Measurements from ENCODE around the gene NPHP1.

DNA sequence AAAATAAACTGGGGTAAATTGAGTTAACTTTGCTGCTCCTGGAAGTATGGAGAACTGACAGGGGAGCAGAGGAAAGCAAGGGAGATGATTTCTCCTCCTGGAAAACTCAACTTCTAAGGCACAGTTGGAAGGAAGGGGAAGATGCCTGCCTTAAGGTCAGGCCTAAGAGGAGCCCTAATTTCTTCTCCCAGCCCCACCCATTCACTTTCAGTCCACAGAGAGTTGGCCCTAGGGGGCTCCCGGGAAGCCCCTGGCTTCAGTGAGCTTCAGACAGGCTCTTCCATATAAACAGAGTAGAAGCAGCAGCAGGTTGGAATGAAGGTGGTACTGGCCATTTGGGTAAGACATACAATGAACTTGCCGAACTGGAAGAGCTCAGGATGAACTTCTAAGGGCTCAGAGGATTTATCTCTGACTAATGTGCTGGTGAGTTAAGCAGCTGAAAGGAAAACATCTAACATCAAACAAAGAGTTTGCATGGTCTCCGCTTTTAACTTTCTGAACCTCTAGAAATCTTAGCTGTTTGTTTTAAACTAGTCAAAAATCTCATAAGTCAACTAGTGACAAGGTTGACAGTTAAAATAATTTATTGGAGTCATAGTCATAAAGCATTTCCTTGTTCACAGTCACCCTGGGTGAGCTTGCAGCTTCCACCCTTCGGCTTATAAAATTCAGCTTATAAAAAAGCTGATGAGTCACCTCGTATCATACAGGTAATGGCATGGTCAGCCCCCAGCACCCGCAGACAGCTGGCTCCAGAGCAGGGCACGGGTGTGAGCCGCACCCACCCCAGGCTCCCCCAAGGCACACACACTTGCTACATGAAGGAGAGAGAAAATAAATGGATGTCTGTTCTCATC is 99.0 kb downstream of the NPHP1 start:
- TF ChIP-seq, protein P1, sequence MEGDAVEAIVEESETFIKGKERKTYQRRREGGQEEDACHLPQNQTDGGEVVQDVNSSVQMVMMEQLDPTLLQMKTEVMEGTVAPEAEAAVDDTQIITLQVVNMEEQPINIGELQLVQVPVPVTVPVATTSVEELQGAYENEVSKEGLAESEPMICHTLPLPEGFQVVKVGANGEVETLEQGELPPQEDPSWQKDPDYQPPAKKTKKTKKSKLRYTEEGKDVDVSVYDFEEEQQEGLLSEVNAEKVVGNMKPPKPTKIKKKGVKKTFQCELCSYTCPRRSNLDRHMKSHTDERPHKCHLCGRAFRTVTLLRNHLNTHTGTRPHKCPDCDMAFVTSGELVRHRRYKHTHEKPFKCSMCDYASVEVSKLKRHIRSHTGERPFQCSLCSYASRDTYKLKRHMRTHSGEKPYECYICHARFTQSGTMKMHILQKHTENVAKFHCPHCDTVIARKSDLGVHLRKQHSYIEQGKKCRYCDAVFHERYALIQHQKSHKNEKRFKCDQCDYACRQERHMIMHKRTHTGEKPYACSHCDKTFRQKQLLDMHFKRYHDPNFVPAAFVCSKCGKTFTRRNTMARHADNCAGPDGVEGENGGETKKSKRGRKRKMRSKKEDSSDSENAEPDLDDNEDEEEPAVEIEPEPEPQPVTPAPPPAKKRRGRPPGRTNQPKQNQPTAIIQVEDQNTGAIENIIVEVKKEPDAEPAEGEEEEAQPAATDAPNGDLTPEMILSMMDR (IDR thresholded peaks at IDR 0.05; ENCODE audit: low read depth, low read length): no peak
- TF ChIP-seq MYC (IDR thresholded peaks at IDR 0.05; ENCODE audit: low read depth, low read length): no peak

Measured in NB4 (cell line).